BLaER1 treated with 17β-estradiol and CSF1 and Interleukin-3, amounts not matched to agents 10 nM and 100 nM (cell line): ENCODE data around the gene MRFAP1L1.
A peak's percentile ranks its signal among the peaks of the same experiment; 100 is the strongest.

Experiments
- H3K27ac ChIP-seq, 11 experiments: shearing (Covaris generic); formaldehyde crosslinking; 2 replicates each; pipeline ENCODE4 v1.8.1; 2022
- H3K27me3 ChIP-seq, 11 experiments: shearing (Covaris generic); formaldehyde crosslinking; 2 replicates each; pipeline ENCODE4 v1.8.1; 2022
- H3K36me3 ChIP-seq, 11 experiments: shearing (Covaris generic); formaldehyde crosslinking; 2 replicates each; pipeline ENCODE4 v1.8.1; 2022
- H3K4me1 ChIP-seq, 10 experiments: shearing (Covaris generic); formaldehyde crosslinking; 2 replicates each; pipeline ENCODE4 v1.8.1; 2022
- H3K4me2 ChIP-seq, 11 experiments: shearing (Covaris generic); formaldehyde crosslinking; 2 replicates each; pipeline ENCODE4 v1.8.1; 2022
- H3K4me3 ChIP-seq, 10 experiments: shearing (Covaris generic); formaldehyde crosslinking; 2 replicates each; pipeline ENCODE4 v1.8.1; 2022
- H3K9ac ChIP-seq, 11 experiments: shearing (Covaris generic); formaldehyde crosslinking; 2 replicates each; pipeline ENCODE4 v1.8.1; 2022
- H3K9me3 ChIP-seq, 11 experiments: shearing (Covaris generic); formaldehyde crosslinking; replicated peaks in 1 of 11; 2 replicates each; pipeline ENCODE4 v1.8.1; 2022
- H4K20me1 ChIP-seq, 11 experiments: shearing (Covaris generic); formaldehyde crosslinking; 2 replicates each; pipeline ENCODE4 v1.8.1; 2022
- Cebpa-rat ChIP-seq, 11 experiments: shearing (Covaris generic); IDR thresholded peaks; 2 replicates each; pipeline ENCODE4 v1.8.1; 2022

The MRFAP1L1 gene

DNA sequence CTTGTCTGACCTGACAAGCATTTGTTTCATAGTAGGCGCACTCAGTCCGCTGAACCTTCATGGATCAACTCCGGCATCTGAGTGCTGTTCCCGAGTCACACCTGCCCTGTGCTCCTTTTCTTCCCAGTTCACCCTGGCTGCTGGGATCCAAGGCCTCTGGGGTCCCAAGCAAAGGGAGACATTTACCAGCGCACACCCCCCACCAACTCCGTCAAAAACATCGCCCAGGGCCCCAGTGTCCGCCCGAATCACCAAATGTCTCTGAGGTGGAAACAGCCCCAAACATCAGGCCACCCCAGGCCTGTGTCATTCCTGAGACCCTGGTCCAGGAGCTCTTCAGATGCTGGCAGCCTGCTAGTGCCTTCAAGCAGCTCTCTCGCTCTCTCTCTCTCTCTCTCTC lies 11.5 kb upstream of the MRFAP1L1 start:
- no peaks in the 10 kb centered on the region for H3K27me3 ChIP-seq
- H3K9ac ChIP-seq: peak overlapping the region in 3 of 11 experiments; percentile 7 to 39 (median 39); a peak in 4 of 22 replicates
- peaks cover 17 to 43% (median 34%) of the 10 kb centered on the region in 10 experiments for H3K4me1 ChIP-seq
- H3K9me3 ChIP-seq: no peaks in the 10 kb centered on the region
- H3K36me3 ChIP-seq: no peaks in the 10 kb centered on the region; a peak in 1 of 22 replicates
- no peak overlapping the region for H3K4me3 ChIP-seq
- peak overlapping the region in 2 of 11 experiments; percentile 34 to 37; a peak in 1 of 22 replicates for H3K27ac ChIP-seq
- peaks cover 9 to 38% (median 29%) of the 10 kb centered on the region in 11 experiments; a peak in 18 of 22 replicates for H4K20me1 ChIP-seq
- peak overlapping the region in 5 of 11 experiments; percentile 38 to 53 (median 47); a peak in 8 of 22 replicates for H3K4me2 ChIP-seq
- TF ChIP-seq Cebpa-rat (IDR thresholded peaks at IDR 0.05): no peak

DNA sequence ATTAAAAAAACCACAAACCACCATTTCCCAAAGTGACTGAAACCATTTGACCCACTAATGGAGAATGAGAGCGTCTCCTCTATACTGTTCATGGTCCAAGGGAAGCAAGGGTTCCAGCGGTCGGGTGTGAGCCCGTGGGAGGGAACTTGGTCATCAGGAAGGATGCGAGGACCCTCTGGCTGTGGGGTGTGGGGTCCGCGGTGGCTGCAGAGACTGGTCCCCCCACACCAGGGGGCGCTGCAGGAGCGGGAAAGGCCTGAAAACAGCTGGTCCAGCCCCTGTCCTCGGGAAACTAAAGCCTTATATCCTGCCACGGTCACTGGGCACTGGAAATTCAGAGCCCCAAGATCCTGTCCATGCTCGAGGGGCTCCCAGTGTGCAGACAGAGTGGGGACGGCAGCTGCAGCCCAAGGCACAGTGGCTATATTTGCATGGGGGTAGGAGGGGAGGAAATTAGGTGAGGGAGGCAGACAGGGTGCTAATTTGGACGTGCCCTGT lies 10.6 kb upstream of the MRFAP1L1 start:
- TF ChIP-seq Cebpa-rat (IDR thresholded peaks at IDR 0.05): no peak
- peak overlapping the region in 4 of 11 experiments; percentile 2 to 37 (median 20); a peak in 2 of 22 replicates for H3K27ac ChIP-seq
- H3K36me3 ChIP-seq: no peaks in the 10 kb centered on the region; a peak in 1 of 22 replicates
- H3K27me3 ChIP-seq: no peaks in the 10 kb centered on the region
- no peak overlapping the region for H3K4me3 ChIP-seq
- H3K4me1 ChIP-seq: peaks cover 22 to 49% (median 40%) of the 10 kb centered on the region in 10 experiments
- peaks cover 9 to 38% (median 29%) of the 10 kb centered on the region in 11 experiments; a peak in 18 of 22 replicates for H4K20me1 ChIP-seq
- peak overlapping the region; percentile 38 to 76 (median 49) for H3K4me2 ChIP-seq
- no peaks in the 10 kb centered on the region for H3K9me3 ChIP-seq
- H3K9ac ChIP-seq: peak overlapping the region in 3 of 11 experiments; percentile 7 to 39 (median 39); a peak in 6 of 22 replicates

DNA sequence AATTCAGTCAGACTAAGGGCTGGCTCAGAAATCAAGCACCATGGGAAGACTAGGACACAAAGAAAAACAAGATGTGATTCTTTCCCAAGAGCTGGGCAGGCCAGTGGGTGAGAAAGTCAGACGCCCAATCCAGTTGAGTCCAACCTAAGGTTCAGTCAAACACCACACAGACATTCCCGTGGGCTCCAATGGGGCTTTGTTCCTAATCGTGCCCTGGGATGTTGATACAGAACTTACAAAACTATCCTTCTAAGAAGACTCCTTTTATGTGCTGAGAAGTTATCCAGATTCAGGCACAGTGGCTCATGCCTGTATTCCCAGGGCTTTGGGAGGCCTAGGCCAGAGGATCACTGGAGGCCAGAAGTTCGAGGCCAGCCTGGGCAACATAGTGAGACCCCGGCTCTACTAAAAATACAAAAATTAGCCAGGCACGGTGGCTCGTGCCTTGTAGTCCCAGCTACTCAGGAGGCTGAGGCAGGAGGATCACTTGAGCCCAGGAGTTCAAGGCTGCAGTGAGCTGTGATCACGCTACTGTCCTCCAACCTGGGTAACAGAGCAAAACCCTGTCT lies 10.0 kb upstream of the MRFAP1L1 start:
- Histone ChIP-seq H3K4me2 (peak overlapping the region in 9 of 11 experiments; percentile 38 to 76 (median 47); a peak in 16 of 22 replicates), H4K20me1 (peaks cover 9 to 38% (median 29%) of the 10 kb centered on the region in 11 experiments; a peak in 18 of 22 replicates), H3K9ac (peak overlapping the region in 2 of 11 experiments; percentile 10 to 39; a peak in 2 of 22 replicates), H3K27ac (peak overlapping the region in 3 of 11 experiments; percentile 0 to 34 (median 12); a peak in 2 of 22 replicates), H3K4me1 (peaks cover 28 to 53% (median 44%) of the 10 kb centered on the region in 10 experiments), H3K36me3 (no peaks in the 10 kb centered on the region; a peak in 1 of 22 replicates), H3K9me3 (no peaks in the 10 kb centered on the region), H3K4me3 (no peak overlapping the region), H3K27me3 (no peaks in the 10 kb centered on the region)
- TF ChIP-seq Cebpa-rat (IDR thresholded peaks at IDR 0.05): no peak

- H3K4me2 ChIP-seq: no peak overlapping the region
- H3K4me3 ChIP-seq: no peak overlapping the region
- no peaks in the 10 kb centered on the region; a peak in 1 of 22 replicates for H3K36me3 ChIP-seq
- peak overlapping the region in 2 of 11 experiments; percentile 0 to 34; a peak in 2 of 22 replicates for H3K27ac ChIP-seq
- TF ChIP-seq Cebpa-rat (IDR thresholded peaks at IDR 0.05): no peak
- peaks cover 9 to 38% (median 29%) of the 10 kb centered on the region in 11 experiments; a peak in 18 of 22 replicates for H4K20me1 ChIP-seq
- H3K9me3 ChIP-seq: no peaks in the 10 kb centered on the region
- H3K4me1 ChIP-seq: peaks cover 32 to 53% (median 45%) of the 10 kb centered on the region in 10 experiments
- no peaks in the 10 kb centered on the region for H3K27me3 ChIP-seq
- peak overlapping the region in 2 of 11 experiments; percentile 34 to 36; a peak in 3 of 22 replicates for H3K9ac ChIP-seq
Measured at GRCh38 chr4:6718932-6719610, 9.4 kb upstream of the MRFAP1L1 start.

GRCh38 chr4:6716958-6717655 lies 7.4 kb upstream of the MRFAP1L1 start:
- H3K4me2 ChIP-seq: peak overlapping the region; percentile 84 to 97 (median 94)
- H4K20me1 ChIP-seq: peaks cover 9 to 38% (median 29%) of the 10 kb centered on the region in 11 experiments; a peak in 18 of 22 replicates
- TF ChIP-seq Cebpa-rat (IDR thresholded peaks at IDR 0.05): no peak
- H3K4me3 ChIP-seq: peak overlapping the region; percentile 78 to 94 (median 84)
- peak overlapping the region; percentile 75 to 95 (median 91); a peak in 21 of 22 replicates for H3K27ac ChIP-seq
- peaks cover 0 to 1% (median 0%) of the 10 kb centered on the region in 11 experiments; a peak in 2 of 22 replicates for H3K9me3 ChIP-seq
- peaks cover 32 to 53% (median 45%) of the 10 kb centered on the region in 10 experiments for H3K4me1 ChIP-seq
- H3K27me3 ChIP-seq: no peaks in the 10 kb centered on the region
- peak overlapping the region; percentile 86 to 98 (median 91) for H3K9ac ChIP-seq
- H3K36me3 ChIP-seq: no peaks in the 10 kb centered on the region; a peak in 1 of 22 replicates

DNA sequence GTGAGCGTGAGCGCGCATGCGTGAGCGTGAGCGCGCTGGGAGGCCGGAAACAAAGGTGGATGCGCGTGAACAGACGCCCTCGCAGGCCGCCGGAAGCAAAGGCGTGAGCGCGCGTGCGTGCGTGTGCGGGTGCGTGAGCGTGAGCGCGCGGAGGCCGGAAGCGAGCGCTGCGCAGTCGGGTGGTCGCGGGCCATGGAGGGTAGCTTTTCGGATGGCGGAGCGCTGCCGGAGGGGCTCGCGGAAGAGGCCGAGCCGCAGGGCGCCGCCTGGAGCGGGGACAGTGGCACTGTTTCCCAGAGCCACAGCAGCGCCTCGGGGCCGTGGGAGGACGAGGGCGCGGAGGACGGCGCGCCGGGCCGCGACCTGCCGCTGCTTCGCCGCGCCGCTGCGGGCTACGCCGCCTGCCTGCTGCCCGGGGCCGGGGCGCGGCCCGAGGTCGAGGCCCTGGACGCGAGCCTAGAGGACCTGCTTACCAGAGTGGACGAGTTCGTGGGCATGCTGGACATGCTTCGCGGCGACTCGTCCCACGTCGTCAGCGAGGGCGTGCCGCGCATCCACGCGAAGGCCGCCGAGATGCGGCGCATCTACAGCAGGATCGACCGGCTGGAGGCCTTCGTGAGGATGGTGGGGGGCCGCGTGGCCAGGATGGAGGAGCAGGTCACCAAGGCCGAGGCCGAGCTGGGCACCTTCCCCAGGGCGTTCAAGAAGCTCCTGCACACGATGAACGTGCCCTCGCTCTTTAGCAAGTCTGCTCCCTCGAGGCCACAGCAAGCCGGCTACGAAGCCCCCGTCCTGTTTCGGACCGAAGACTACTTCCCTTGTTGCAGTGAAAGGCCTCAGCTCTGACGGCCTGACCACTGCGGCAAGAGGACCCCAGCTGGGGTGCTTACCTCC lies 6.6 kb upstream of the MRFAP1L1 start, which contains the start of gene BLOC1S4:
Gene BLOC1S4 (plus strand): TSS at position 157 of the 894 bp plus-strand sequence. CDS start 36 bp downstream, at position 193.
- Histone ChIP-seq H3K27me3 (no peaks in the 10 kb centered on the region), H3K9me3 (peaks cover 0 to 9% (median 2%) of the 10 kb centered on the region in 11 experiments; a peak in 7 of 22 replicates), H3K4me1 (peaks cover 35 to 55% (median 46%) of the 10 kb centered on the region in 10 experiments), H3K4me2 (peak within 1 kb of the TSS; percentile 84 to 97 (median 94)), H3K36me3 (no peaks in the 10 kb centered on the region; a peak in 1 of 22 replicates), H3K4me3 (peak within 1 kb of the TSS; percentile 78 to 94 (median 84)), H3K27ac (peak within 1 kb of the TSS; percentile 75 to 95 (median 91)), H4K20me1 (peaks cover 9 to 38% (median 29%) of the 10 kb centered on the region in 11 experiments; a peak in 18 of 22 replicates), H3K9ac (peak within 1 kb of the TSS; percentile 86 to 98 (median 91))
- TF ChIP-seq Cebpa-rat (IDR thresholded peaks at IDR 0.05): no peak

GRCh38 chr4:6715704-6716017 lies 6.0 kb upstream of the MRFAP1L1 start:
- H3K27ac ChIP-seq: peak overlapping the region in 10 of 11 experiments; percentile 86 to 95 (median 92); a peak in 18 of 22 replicates
- H3K4me2 ChIP-seq: peak overlapping the region; percentile 58 to 97 (median 91)
- peaks cover 0 to 13% (median 4%) of the 10 kb centered on the region in 11 experiments; a peak in 7 of 22 replicates for H3K9me3 ChIP-seq
- no peaks in the 10 kb centered on the region for H3K27me3 ChIP-seq
- peaks cover 35 to 55% (median 42%) of the 10 kb centered on the region in 10 experiments for H3K4me1 ChIP-seq
- H3K4me3 ChIP-seq: peak overlapping the region; percentile 78 to 94 (median 84)
- H3K9ac ChIP-seq: peak overlapping the region in 10 of 11 experiments; percentile 87 to 98 (median 92); a peak in 21 of 22 replicates
- peaks cover 9 to 38% (median 29%) of the 10 kb centered on the region in 11 experiments; a peak in 18 of 22 replicates for H4K20me1 ChIP-seq
- TF ChIP-seq Cebpa-rat (IDR thresholded peaks at IDR 0.05): no peak
- H3K36me3 ChIP-seq: no peaks in the 10 kb centered on the region; a peak in 1 of 22 replicates
